Left lung (tissue), 10 donors: ENCODE results near the gene MR1. TPM values are rescaled to one million over a fixed set of nuclear protein-coding genes. Genes with fewer than 3 reads are reported as not detected.
A peak's percentile ranks its signal among the peaks of the same experiment; 100 is the strongest.
"Not testable (repeated sequence)": the region's sequence is repeated elsewhere in the genome, so short reads cannot be mapped to it uniquely, and the experiment has no call there.

Source experiments
- ATAC-seq: fragments of 200-7000 bp; cut with Tn5 transposase; one replicate; pipeline ENCODE4 v1.9.1; 2020; ENCODE audit warnings: moderate library complexity
- DNase-seq, 4 donors: peaks; one replicate each; pipeline ENCODE4 v3.0.0-alpha.2; 2013 to 2020
- H3K27ac ChIP-seq, 2 donors: fragments of 200-600 bp; sonication (generic) in 1 of 2; one replicate each; pipeline versions ENCODE4 v1.5.0 to v1.8.0; 2020 to 2021
- H3K27me3 ChIP-seq, 2 donors: fragments of 200-600 bp; sonication (generic) in 1 of 2; one replicate each; pipeline versions ENCODE4 v1.5.0 to v1.8.0; 2020 to 2021
- H3K36me3 ChIP-seq, 2 donors: fragments of 200-600 bp; sonication (generic) in 1 of 2; one replicate each; pipeline versions ENCODE4 v1.5.0 to v1.8.0; 2020 to 2021
- H3K4me1 ChIP-seq, 2 donors: fragments of 200-600 bp; one replicate each; pipeline ENCODE4 v1.8.0; 2021
- H3K4me3 ChIP-seq, 2 donors: fragments of 200-600 bp; sonication (generic) in 1 of 2; one replicate each; pipeline versions ENCODE4 v1.5.0 to v1.8.0; 2020 to 2021; ENCODE audit warnings: mild to moderate bottlenecking in 1 of 2
- H3K9me3 ChIP-seq, 2 donors: fragments of 200-600 bp; sonication (generic) in 1 of 2; one replicate each; pipeline versions ENCODE4 v1.5.0 to v1.8.0; 2020 to 2021
- intact Hi-C, 2 donors: fragments of 100-400 bp; cut with DNase I; formaldehyde crosslinking; loops; one replicate each; pipeline versions ENCODE4 v1.11.2 to v1.14.2; 2022
- polyA plus RNA-seq, 6 donors: library from polyadenylated mRNA; unstranded; fragments of 120-200 nt; gene quantifications; one replicate each; pipeline ENCODE4 v1.2.1, GENCODE V29; 2013; ENCODE audit not compliant: insufficient read length in 6 of 6
- total RNA-seq, 2 donors: library from RNA; stranded (reverse); fragmentation: NEBNext Ultra II Directional; extraction: Animal tissue kit (Norgen Biotek cat#: 25700); gene quantifications; one replicate each; pipeline ENCODE4 v1.2.1, GENCODE V29; 2021
- TF ChIP-seq, protein P1 (sequence below), 2 donors: fragments of 200-600 bp; sonication (generic) in 1 of 2; IDR thresholded peaks; one replicate each; pipeline versions ENCODE4 v1.5.0 to v1.8.0; 2021; ENCODE audit warnings: antibody characterized with exemption in 2 of 2
- donor health status: DM: no; HTN: yes; CAD: no.
- donor health status: DM: no; HTN: no; CAD: no.

MR1 gene
- total and polyA plus RNA-seq, 8 donors: 6.1 to 45.7 (median 7.2) TPM

DNA sequence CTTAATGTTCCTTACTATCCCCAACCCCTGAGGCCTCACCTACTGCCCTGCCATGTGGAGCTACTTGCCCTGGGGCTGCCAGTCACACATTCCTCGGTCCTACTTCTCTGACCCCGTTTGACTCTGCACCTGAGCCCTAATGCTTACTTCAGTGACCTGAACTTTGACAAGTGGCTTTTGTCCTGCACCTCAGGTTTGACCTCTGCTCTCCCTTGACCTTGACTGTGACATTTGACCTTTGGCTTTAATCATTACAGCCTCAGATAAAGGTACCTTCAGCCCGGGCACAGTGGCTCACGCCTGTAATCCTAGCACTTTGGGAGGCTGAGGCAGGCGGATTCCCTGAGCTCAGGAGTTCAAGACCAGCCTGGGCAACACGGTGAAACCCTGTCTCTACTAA, 22.8 kb downstream of the MR1 start:
- DNase-seq (no peak), ATAC-seq (no peak)
- intact Hi-C loops: no loop called here
- peaks cover 0 to 8% of the 10 kb centered on the region in 2 donors for H3K9me3 ChIP-seq
- no peak overlapping the region for H3K4me3 ChIP-seq
- H3K27me3 ChIP-seq: no peaks in the 10 kb centered on the region
- peaks cover 0 to 44% of the 10 kb centered on the region in 2 donors for H3K36me3 ChIP-seq
- no peak overlapping the region for H3K27ac ChIP-seq
- TF ChIP-seq, protein P1, sequence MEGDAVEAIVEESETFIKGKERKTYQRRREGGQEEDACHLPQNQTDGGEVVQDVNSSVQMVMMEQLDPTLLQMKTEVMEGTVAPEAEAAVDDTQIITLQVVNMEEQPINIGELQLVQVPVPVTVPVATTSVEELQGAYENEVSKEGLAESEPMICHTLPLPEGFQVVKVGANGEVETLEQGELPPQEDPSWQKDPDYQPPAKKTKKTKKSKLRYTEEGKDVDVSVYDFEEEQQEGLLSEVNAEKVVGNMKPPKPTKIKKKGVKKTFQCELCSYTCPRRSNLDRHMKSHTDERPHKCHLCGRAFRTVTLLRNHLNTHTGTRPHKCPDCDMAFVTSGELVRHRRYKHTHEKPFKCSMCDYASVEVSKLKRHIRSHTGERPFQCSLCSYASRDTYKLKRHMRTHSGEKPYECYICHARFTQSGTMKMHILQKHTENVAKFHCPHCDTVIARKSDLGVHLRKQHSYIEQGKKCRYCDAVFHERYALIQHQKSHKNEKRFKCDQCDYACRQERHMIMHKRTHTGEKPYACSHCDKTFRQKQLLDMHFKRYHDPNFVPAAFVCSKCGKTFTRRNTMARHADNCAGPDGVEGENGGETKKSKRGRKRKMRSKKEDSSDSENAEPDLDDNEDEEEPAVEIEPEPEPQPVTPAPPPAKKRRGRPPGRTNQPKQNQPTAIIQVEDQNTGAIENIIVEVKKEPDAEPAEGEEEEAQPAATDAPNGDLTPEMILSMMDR (IDR thresholded peaks at IDR 0.05): no peak
- peaks cover 0 to 5% of the 10 kb centered on the region in 2 donors for H3K4me1 ChIP-seq

DNA sequence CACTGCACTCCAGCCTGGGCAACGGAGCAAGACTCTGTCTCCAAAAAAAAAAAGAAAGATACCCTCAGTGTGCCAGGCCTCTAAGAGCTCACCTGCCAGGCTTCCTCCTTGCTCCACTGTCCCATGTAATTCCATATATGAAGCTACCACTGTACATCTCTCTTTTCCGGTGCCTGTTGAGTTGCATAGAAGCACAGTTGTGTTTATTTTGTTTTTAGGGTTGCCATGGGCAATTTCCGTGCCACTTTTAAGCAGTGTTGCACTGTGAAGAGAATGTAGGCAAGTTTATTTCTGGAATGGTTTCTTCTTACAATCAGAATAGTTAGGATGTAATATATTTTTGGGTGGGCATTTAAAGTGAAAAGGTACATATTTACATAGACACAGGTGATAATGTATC, 23.3 kb downstream of the MR1 start:
- peaks cover 0 to 39% of the 10 kb centered on the region in 2 donors for H3K36me3 ChIP-seq
- no peak overlapping the region for H3K27ac ChIP-seq
- TF ChIP-seq, protein P1 (IDR thresholded peaks at IDR 0.05): no peak
- H3K4me3 ChIP-seq: no peak overlapping the region
- peak in 1 of 4 donors; percentile 16 for DNase-seq
- no peaks in the 10 kb centered on the region for H3K27me3 ChIP-seq
- intact Hi-C loops: no loop called here
- H3K9me3 ChIP-seq: peaks cover 0 to 8% of the 10 kb centered on the region in 2 donors
- peak; percentile 58 for ATAC-seq
- H3K4me1 ChIP-seq: peaks cover 0 to 11% of the 10 kb centered on the region in 2 donors

DNA sequence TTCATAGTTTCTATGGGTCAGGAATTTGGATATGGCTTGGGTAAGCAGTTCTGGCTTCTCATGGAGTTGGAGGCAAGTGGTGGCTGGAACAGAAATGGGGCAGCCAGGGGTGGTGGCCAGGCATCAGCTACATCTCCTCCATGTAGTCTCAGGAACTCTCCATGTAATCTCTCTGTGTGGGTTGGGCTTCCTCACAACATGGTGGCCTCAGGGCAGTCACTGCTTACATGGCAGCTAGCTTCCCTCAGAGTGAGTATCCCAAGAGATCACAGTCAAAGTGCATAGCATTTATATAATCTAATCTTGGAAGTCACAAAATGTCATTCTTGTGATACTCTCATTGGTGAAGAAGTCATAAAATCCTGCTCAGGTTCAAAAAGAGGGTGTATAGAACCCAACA, 25.7 kb downstream of the MR1 start:
- Histone ChIP-seq H3K4me1 (peaks cover 0 to 33% of the 10 kb centered on the region in 2 donors), H3K36me3 (peaks cover 0 to 20% of the 10 kb centered on the region in 2 donors), H3K9me3 (peaks cover 0 to 8% of the 10 kb centered on the region in 2 donors), H3K27me3 (no peaks in the 10 kb centered on the region), H3K27ac (no peak overlapping the region), H3K4me3 (no peak overlapping the region)
- TF ChIP-seq, protein P1 (IDR thresholded peaks at IDR 0.05): no peak
- DNase-seq (no peak), ATAC-seq (no peak)
- intact Hi-C loops: no loop called here

DNA sequence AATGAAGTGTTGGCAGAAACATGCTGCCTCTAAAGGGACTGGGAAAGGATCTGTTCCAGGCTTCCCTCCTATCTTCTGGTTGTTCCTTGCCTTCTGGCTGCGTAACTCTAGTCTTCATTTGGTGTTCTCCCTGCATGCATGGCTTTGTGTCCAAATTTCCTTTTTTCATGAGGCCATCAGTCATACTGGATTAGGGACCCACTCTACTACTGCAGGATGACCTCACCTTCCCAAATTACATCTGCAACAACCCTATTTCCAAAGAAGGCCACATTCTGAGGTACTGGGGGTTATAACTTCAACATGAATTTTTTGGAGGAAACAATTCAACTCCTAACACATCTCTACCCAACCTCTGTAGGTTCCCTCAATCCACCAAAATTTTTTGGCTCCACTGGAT, 26.3 kb downstream of the MR1 start:
- Histone ChIP-seq H3K9me3 (peaks cover 0 to 8% of the 10 kb centered on the region in 2 donors), H3K27me3 (no peaks in the 10 kb centered on the region), H3K27ac (no peak overlapping the region), H3K4me1 (peaks cover 0 to 33% of the 10 kb centered on the region in 2 donors), H3K36me3 (peaks cover 0 to 14% of the 10 kb centered on the region in 2 donors), H3K4me3 (no peak overlapping the region)
- no peak for ATAC-seq
- no peak for DNase-seq
- intact Hi-C loops: no loop called here
- TF ChIP-seq, protein P1 (IDR thresholded peaks at IDR 0.05): no peak

DNA sequence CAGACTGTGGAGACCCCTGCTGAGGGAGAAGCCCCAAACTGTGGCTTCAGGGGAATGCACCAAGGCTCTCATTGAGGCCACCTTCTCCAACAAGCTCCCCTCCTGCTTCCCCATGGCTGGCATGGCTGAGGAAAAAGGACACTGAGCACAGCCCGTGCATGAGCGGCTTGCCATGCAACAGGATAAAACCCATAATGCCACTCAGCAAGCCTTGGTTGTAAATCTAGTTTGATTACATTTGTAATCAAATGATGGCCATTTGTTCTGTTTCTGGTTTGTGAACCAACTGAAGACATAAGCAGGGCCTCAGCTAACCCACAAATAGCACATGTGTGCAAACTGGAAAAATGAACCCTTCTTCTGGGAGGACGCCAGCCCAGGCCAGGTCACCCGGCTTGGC, 27.2 kb downstream of the MR1 start:
- H3K36me3 ChIP-seq, intact Hi-C loops, H3K9me3 ChIP-seq, ATAC-seq, DNase-seq, H3K4me3 ChIP-seq, H3K27me3 ChIP-seq, H3K27ac ChIP-seq: not testable (repeated sequence)
- H3K4me1 ChIP-seq: peaks cover 0 to 33% of the 10 kb centered on the region in 2 donors

DNA sequence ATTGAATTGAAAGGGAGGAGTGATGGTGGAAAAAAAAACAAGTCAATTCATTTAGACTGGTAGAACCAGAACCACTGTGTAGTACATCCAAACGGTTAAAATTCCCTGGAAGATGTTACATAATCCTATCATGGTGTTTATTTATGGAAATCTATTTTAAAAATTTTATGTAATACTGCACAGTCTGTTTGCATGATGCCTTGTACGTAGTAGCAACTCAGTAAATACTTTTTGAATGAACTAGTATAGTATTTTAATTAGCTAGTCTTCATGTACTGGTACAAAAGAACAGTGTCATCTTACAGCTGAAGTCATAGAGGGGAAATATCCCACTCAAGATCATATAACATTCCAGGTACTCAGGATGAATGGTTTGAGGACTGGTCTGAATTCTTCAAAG, 27.7 kb downstream of the MR1 start:
- TF ChIP-seq, protein P1 (IDR thresholded peaks at IDR 0.05): no peak
- no peak overlapping the region for H3K4me3 ChIP-seq
- peaks cover 0 to under 1% of the 10 kb centered on the region in 2 donors for H3K36me3 ChIP-seq
- DNase-seq (no peak), ATAC-seq (no peak)
- H3K9me3 ChIP-seq: peaks cover 0 to 8% of the 10 kb centered on the region in 2 donors
- H3K27me3 ChIP-seq: no peaks in the 10 kb centered on the region
- peaks cover 0 to 33% of the 10 kb centered on the region in 2 donors for H3K4me1 ChIP-seq
- intact Hi-C loops: no loop called here
- H3K27ac ChIP-seq: peak overlapping the region in 1 of 2 donors; percentile 85
